ENCODE measurements around the gene KIAA1217. TPM values are rescaled to one million over a fixed set of nuclear protein-coding genes. Genes with fewer than 3 reads are reported as not detected.
"Not testable (repeated sequence)": the region's sequence is repeated elsewhere in the genome, so short reads cannot be mapped to it uniquely, and the experiment has no call there.

Gene KIAA1217
- total and polyA plus RNA-seq, 3 experiments from 2014 or later = 0.20 TPM; not detected in 2

- H3K4me1 ChIP-seq (ENCODE audit: insufficient read depth, low read length) = no peaks in the 10 kb centered on the region
- no peaks in the 10 kb centered on the region for H3K9me3 ChIP-seq (ENCODE audit: low read length)
- CTCF ChIA-PET = no interaction called here
- Mint-ChIP-seq H3K4me3 (no peak overlapping the region), H3K27ac (no peak overlapping the region), H3K4me1 (no peaks in the 10 kb centered on the region), H3K36me3 (no peaks in the 10 kb centered on the region), H3K9me3 (no peaks in the 10 kb centered on the region), H3K27me3 (peaks cover 0 to 8% of the 10 kb centered on the region in 2 donors)
- H3K27ac ChIP-seq (ENCODE audit: low read depth, low read length) = no peak overlapping the region
- no peak overlapping the region for H3K4me3 ChIP-seq (ENCODE audit: low read length)
- POLR2A ChIA-PET = no interaction called here
- no peak for DNase-seq
- no peaks in the 10 kb centered on the region for H3K36me3 ChIP-seq (ENCODE audit: insufficient read depth, low read length)
- H3K27me3 ChIP-seq (ENCODE audit: insufficient read depth, low read length, poor library complexity, severe bottlenecking) = no peaks in the 10 kb centered on the region
Measured at GRCh38 chr10:24439935-24440334, 231.0 kb downstream of the KIAA1217 start.

DNA sequence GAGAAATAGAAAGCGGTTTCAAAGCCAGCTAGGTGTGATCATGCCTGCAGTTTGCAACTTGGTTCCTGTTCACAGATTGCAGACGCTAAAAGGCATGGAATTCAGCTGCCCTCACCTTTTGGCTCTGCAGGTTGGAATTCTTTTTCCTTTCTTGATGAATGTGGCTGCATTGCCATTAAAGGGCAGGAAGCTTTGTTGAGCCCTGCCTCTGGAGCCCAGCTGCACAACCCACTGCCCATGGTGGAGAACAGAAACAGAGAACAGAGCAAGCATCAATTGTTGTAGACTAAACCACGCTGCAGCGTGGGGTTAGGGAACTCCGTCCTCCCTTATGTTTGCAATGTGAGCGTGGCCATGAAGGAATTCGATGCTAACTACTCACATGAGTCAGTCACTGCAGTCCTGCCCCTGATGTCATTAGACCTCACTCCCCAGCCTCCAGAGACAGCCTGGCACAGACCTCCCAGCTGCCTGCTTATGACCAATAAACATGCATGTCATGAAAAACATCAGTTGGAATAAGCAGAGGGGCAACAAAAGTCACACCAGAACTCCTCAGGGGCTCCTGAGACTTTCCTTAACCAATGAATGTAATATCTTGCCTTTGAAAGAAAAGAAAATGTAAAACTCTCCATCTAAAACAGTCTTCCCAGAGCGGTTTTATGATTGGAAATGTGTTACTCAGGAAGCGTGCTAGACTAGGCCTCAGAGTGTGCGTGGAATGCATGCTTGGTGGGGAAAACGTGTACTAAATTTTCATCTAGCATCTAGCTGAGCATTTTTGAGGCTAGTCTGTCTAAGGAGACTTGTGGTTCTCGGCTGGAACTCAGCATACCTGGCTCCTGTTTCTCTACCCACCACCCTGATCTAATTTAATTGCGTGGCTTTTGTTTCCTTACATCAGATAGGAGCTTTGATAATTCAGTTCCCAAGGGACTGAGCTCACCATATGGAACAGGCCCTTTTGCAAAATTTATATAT is 232.2 kb downstream of the KIAA1217 start:
- DNase-seq = no peak
- Histone ChIP-seq H3K27me3 (ENCODE audit: insufficient read depth, low read length, poor library complexity, severe bottlenecking) (no peaks in the 10 kb centered on the region), H3K4me1 (ENCODE audit: insufficient read depth, low read length) (no peaks in the 10 kb centered on the region), H3K9me3 (ENCODE audit: low read length) (no peaks in the 10 kb centered on the region), H3K36me3 (ENCODE audit: insufficient read depth, low read length) (no peaks in the 10 kb centered on the region), H3K27ac (ENCODE audit: low read depth, low read length) (no peak overlapping the region), H3K4me3 (ENCODE audit: low read length) (no peak overlapping the region)
- Mint-ChIP-seq H3K36me3 (no peaks in the 10 kb centered on the region), H3K27me3 (peaks cover 0 to 8% of the 10 kb centered on the region in 2 donors), H3K4me1 (no peaks in the 10 kb centered on the region), H3K27ac (peak overlapping the region in 1 of 8 donors; percentile 44), H3K4me3 (no peak overlapping the region), H3K9me3 (no peaks in the 10 kb centered on the region)
- POLR2A ChIA-PET = no interaction called here
- CTCF ChIA-PET = no interaction called here

GRCh38 chr10:24442234-24442633 is 233.3 kb downstream of the KIAA1217 start:
- H3K27me3 ChIP-seq (ENCODE audit: insufficient read depth, low read length, poor library complexity, severe bottlenecking) = no peaks in the 10 kb centered on the region
- no peak overlapping the region for H3K4me3 ChIP-seq (ENCODE audit: low read length)
- ChIA-PET POLR2A (no interaction called here), CTCF (no interaction called here)
- H3K27ac Mint-ChIP-seq = no peak overlapping the region
- H3K4me1 ChIP-seq (ENCODE audit: insufficient read depth, low read length) = no peaks in the 10 kb centered on the region
- H3K9me3 Mint-ChIP-seq = peaks cover 0 to 3% (median 0%) of the 10 kb centered on the region in 5 donors
- H3K27me3 Mint-ChIP-seq = peaks cover 0 to 4% of the 10 kb centered on the region in 2 donors
- no peaks in the 10 kb centered on the region for H3K36me3 Mint-ChIP-seq
- H3K4me1 Mint-ChIP-seq = no peaks in the 10 kb centered on the region
- H3K4me3 Mint-ChIP-seq = no peak overlapping the region
- H3K27ac ChIP-seq (ENCODE audit: low read depth, low read length) = no peak overlapping the region
- H3K9me3 ChIP-seq (ENCODE audit: low read length) = no peaks in the 10 kb centered on the region
- no peaks in the 10 kb centered on the region for H3K36me3 ChIP-seq (ENCODE audit: insufficient read depth, low read length)
- no peak for DNase-seq

DNA sequence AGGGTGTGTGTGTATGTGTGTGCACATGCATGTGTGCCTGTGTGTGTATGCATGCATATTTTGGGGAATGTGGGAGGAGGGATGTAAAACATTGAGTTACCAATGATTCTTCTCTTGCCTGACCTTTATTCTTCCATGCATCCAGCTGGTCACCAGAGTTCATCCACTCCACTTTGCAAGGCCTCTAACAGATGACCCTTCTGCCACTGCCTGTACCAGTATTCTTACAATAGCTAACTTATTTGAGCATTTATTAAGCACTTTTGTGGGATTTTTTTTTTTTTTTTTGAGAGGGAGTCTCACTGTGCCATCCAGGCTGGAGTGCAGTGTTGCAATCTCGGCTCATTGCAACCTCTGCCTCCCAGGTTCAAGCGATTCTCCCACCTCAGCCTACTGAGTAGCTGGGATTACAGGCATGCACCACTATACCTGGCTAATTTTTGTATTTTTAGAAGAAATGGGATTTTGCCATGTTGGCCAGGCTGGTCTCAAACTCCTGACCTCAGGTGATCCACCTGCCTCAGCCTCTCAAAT is 233.8 kb downstream of the KIAA1217 start:
- H3K27me3 ChIP-seq (ENCODE audit: insufficient read depth, low read length, poor library complexity, severe bottlenecking); H3K9me3 ChIP-seq (ENCODE audit: low read length); H3K4me1 ChIP-seq (ENCODE audit: insufficient read depth, low read length); DNase-seq; H3K4me3 ChIP-seq (ENCODE audit: low read length); H3K4me3 Mint-ChIP-seq; H3K36me3 Mint-ChIP-seq; H3K27ac Mint-ChIP-seq; POLR2A ChIA-PET; H3K27ac ChIP-seq (ENCODE audit: low read depth, low read length); H3K9me3 Mint-ChIP-seq; CTCF ChIA-PET; H3K27me3 Mint-ChIP-seq; H3K36me3 ChIP-seq (ENCODE audit: insufficient read depth, low read length); H3K4me1 Mint-ChIP-seq: not testable (repeated sequence)

- H3K36me3 ChIP-seq (ENCODE audit: insufficient read depth, low read length) = no peaks in the 10 kb centered on the region
- Mint-ChIP-seq H3K27ac (no peak overlapping the region), H3K27me3 (peaks cover 3 to 4% of the 10 kb centered on the region in 2 donors), H3K9me3 (peaks cover 0 to 3% (median 0%) of the 10 kb centered on the region in 5 donors), H3K4me1 (no peaks in the 10 kb centered on the region), H3K36me3 (no peaks in the 10 kb centered on the region), H3K4me3 (no peak overlapping the region)
- POLR2A ChIA-PET = no interaction called here
- H3K4me1 ChIP-seq (ENCODE audit: insufficient read depth, low read length) = no peaks in the 10 kb centered on the region
- no peak for DNase-seq
- H3K9me3 ChIP-seq (ENCODE audit: low read length) = no peaks in the 10 kb centered on the region
- CTCF ChIA-PET = no interaction called here
- no peak overlapping the region for H3K4me3 ChIP-seq (ENCODE audit: low read length)
- no peak overlapping the region for H3K27ac ChIP-seq (ENCODE audit: low read depth, low read length)
- no peaks in the 10 kb centered on the region for H3K27me3 ChIP-seq (ENCODE audit: insufficient read depth, low read length, poor library complexity, severe bottlenecking)
Measured at GRCh38 chr10:24444337-24444736, 235.4 kb downstream of the KIAA1217 start.

DNA sequence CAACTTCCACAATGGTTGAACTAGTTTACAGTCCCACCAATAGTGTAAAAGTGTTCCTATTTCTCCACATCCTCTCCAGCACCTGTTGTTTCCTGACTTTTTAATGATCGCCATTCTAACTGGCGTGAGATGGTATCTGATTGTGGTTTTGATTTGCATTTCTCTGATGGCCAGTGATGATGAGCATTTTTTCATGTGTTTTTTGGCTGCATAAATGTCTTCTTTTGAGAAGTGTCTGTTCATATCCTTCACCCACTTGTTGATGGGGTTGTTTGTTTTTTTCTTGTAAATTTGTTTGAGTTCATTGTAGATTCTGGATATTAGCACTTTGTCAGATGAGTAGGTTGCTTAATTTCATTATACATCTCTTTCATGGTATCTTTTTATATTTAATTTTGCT is 237.0 kb downstream of the KIAA1217 start:
- CTCF ChIA-PET; DNase-seq; H3K27me3 Mint-ChIP-seq; H3K36me3 ChIP-seq (ENCODE audit: insufficient read depth, low read length); H3K9me3 ChIP-seq (ENCODE audit: low read length); H3K4me3 ChIP-seq (ENCODE audit: low read length); H3K4me1 Mint-ChIP-seq; H3K36me3 Mint-ChIP-seq; POLR2A ChIA-PET; H3K4me3 Mint-ChIP-seq; H3K27me3 ChIP-seq (ENCODE audit: insufficient read depth, low read length, poor library complexity, severe bottlenecking); H3K9me3 Mint-ChIP-seq; H3K27ac Mint-ChIP-seq; H3K4me1 ChIP-seq (ENCODE audit: insufficient read depth, low read length); H3K27ac ChIP-seq (ENCODE audit: low read depth, low read length): not testable (repeated sequence)

DNA sequence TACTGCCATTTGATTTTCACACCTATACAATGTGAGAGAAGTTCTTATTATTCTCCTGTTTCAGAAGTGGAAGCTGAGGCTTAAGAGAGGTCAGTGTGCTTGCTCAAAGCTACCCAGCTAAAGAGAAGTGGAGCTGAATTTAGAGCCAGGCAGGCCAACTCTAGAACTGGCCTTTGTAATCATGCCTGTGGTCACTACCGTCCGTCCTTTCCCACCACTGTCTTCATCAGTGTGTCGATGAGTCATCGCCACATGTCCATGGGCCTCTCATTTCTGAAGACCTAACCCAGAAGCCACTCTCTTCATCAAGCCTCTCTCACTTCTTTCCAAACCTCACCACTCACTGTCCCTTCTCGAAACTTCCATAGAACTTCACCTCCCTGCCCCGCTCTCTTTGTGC is 237.8 kb downstream of the KIAA1217 start:
- Histone ChIP-seq H3K27me3 (ENCODE audit: insufficient read depth, low read length, poor library complexity, severe bottlenecking) (no peaks in the 10 kb centered on the region), H3K36me3 (ENCODE audit: insufficient read depth, low read length) (no peaks in the 10 kb centered on the region), H3K27ac (ENCODE audit: low read depth, low read length) (no peak overlapping the region), H3K4me1 (ENCODE audit: insufficient read depth, low read length) (no peaks in the 10 kb centered on the region), H3K4me3 (ENCODE audit: low read length) (no peak overlapping the region), H3K9me3 (ENCODE audit: low read length) (no peaks in the 10 kb centered on the region)
- Mint-ChIP-seq H3K27ac (no peak overlapping the region), H3K4me1 (peaks cover 3 to 4% (median 4%) of the 10 kb centered on the region in 3 donors), H3K4me3 (no peak overlapping the region), H3K9me3 (peaks cover 0 to 3% (median 0%) of the 10 kb centered on the region in 5 donors), H3K36me3 (no peaks in the 10 kb centered on the region), H3K27me3 (peaks cover 3 to 7% of the 10 kb centered on the region in 2 donors)
- POLR2A ChIA-PET = no interaction called here
- CTCF ChIA-PET = no interaction called here
- no peak for DNase-seq

- Mint-ChIP-seq H3K27ac (peak overlapping the region in 1 of 8 donors; percentile 27), H3K9me3 (peaks cover 0 to 3% (median 0%) of the 10 kb centered on the region in 5 donors), H3K27me3 (peaks cover 9 to 12% of the 10 kb centered on the region in 2 donors), H3K4me1 (peaks cover 4 to 8% (median 7%) of the 10 kb centered on the region in 3 donors), H3K36me3 (no peaks in the 10 kb centered on the region), H3K4me3 (no peak overlapping the region)
- CTCF ChIA-PET = no interaction called here
- DNase-seq = no peak
- POLR2A ChIA-PET = no interaction called here
- H3K27me3 ChIP-seq (ENCODE audit: insufficient read depth, low read length, poor library complexity, severe bottlenecking) = no peaks in the 10 kb centered on the region
- no peaks in the 10 kb centered on the region for H3K9me3 ChIP-seq (ENCODE audit: low read length)
- H3K36me3 ChIP-seq (ENCODE audit: insufficient read depth, low read length) = no peaks in the 10 kb centered on the region
- H3K27ac ChIP-seq (ENCODE audit: low read depth, low read length) = no peak overlapping the region
- H3K4me3 ChIP-seq (ENCODE audit: low read length) = no peak overlapping the region
- no peaks in the 10 kb centered on the region for H3K4me1 ChIP-seq (ENCODE audit: insufficient read depth, low read length)
Measured at GRCh38 chr10:24448351-24448999, 239.5 kb downstream of the KIAA1217 start.
